CD4-positive, alpha-beta T cell treated with Interferon alpha-2 for 1 hour (primary cell): Measurements from ENCODE around the gene LMX1A.

ENCODE experiments used
- DNase-seq, 2 donors: peaks; one replicate each; pipeline ENCODE4 v3.0.0-alpha.2; 2020 to 2022

The LMX1A gene

DNA sequence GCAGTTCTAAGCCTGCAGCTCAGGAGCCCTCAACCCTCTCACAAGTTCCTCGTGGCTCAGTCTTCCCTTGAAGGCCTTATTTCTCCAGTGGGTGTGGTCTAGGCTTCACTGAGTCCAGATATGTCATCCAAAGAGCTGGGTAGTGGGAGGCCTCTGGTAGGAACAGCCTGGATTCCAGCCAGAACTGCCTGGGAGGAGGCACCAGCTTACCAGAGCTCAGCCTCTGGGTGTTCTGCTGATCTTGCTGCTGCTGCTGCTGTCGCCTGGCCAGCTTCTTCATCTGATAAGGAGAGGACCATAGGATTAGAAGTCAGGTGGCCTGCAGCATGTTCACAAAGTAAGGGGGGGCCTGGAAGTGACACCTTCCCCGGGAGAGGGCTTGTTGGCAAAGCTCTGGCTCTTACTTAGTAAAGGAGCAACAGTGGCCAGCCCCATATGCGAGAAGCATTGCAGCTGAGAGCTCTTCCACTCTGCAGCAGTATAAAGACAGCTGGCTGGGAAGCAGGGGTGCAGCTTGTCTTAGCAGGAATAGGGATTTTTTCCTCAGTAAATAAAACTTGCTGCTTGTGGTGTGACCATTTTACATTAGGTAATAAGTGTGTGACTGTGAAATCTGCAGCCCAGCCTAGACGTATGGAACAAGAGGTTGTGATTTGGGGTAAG lies 148.5 kb downstream of the LMX1A start:
- DNase-seq, result no peak

DNA sequence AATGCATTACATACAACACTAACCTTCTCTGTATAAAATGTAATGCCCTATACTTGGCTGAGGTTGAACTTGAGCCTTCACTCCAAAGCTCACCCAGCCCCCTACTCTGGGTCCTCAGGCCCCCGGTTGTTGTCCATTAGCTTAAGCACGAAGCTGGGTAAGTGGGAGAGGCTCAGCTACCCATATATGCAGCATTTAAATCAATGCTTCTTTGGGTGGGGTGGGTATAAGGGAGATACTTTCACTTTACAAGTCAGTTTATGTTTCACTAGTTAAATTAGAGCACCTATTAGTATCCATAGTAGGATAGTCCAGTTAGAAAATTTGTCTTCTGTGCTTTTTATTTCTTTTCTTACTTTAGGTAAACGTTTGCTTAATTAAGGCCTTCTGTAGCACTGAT lies 151.4 kb downstream of the LMX1A start:
- no peak for DNase-seq

DNA sequence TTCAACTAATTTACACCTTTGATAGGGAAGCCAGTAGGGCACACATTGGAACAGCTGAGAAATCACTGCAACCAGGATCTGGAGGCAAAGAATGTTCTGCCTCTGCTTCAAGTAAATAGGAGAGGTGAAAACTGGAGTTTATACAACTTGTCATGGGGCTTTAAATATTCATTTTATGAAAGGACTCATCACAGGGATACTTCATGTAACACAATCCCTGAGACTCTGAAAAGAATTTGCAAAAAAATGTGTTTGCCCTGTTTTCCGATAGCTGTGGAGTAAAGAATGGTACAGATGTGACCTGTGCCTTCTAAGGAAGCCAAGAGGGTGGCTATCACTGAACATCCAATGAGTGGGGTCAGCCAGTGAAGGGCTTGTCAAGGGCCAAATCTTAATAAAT lies 152.0 kb downstream of the LMX1A start:
- DNase-seq, result no peak

- DNase-seq, result no peak
Measured at GRCh38 chr1:165191087-165191486, 165.4 kb downstream of the LMX1A start.

- DNase-seq, result no peak
Measured at GRCh38 chr1:165189913-165190312, 166.6 kb downstream of the LMX1A start.

GRCh38 chr1:165189011-165189410 lies 167.5 kb downstream of the LMX1A start:
- no peak for DNase-seq

GRCh38 chr1:165187031-165188009 lies 169.2 kb downstream of the LMX1A start:
- DNase-seq, result no peak

DNA sequence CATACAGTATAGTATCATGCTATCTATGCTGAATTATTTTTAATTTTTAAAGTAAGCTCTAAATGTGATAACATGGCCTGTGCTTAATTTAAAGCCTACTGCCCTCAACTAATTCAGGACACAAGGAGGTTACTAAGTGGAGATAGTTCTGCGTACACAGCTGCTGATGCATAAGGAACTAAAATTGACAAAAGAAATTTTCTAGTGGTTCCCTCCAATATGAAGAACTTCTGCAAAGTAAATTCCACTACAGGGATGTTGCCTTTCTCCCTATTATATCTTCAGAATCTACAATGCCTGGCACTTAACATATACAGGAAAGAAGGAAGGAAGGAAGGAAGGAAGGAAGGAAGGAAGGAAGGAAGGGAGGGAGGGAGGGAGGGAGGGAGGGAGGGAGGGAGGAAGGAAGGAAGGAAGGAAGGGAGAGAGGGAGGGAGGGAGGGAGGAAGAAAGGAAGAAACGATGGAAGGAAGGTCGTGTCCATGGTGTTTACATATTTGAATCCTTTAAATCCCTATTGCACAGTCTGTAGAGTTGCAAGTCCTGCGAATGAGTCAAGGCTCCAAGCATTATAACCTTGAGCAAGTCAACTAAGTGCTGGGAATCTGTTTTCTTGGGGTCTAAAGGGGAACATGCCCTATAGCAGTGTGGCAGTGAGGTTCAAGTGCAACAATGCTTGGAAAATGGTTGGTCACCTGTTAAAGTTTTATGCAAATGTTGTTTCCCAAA lies 171.2 kb downstream of the LMX1A start:
- DNase-seq, result no peak

GRCh38 chr1:165182975-165183374 lies 173.5 kb downstream of the LMX1A start:
- no peak for DNase-seq

- DNase-seq, result no peak
Measured at GRCh38 chr1:165179306-165179705, 177.2 kb downstream of the LMX1A start.

GRCh38 chr1:165174491-165174890 lies 182.0 kb downstream of the LMX1A start:
- DNase-seq, result no peak

DNA sequence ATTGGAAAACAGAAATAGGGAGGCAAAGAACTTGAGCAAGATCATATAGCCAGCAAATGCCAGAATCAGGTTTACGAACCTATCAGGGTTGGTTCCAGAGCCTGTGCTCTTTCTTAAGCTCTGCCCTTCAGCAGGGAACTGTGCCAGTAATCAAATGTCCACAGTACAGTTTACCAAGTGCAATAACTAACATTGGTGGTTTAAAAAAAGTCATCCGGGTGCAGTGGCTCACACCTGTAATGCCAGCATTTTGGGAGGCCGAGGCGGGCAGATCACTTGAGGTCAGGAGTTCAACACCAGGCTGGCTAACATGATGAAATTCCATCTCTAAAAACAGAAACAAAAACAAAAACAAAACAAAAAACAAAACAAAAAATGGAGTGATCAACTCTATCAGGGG lies 182.7 kb downstream of the LMX1A start:
- DNase-seq, result no peak

GRCh38 chr1:165173409-165173808 lies 183.1 kb downstream of the LMX1A start:
- DNase-seq, result no peak

DNA sequence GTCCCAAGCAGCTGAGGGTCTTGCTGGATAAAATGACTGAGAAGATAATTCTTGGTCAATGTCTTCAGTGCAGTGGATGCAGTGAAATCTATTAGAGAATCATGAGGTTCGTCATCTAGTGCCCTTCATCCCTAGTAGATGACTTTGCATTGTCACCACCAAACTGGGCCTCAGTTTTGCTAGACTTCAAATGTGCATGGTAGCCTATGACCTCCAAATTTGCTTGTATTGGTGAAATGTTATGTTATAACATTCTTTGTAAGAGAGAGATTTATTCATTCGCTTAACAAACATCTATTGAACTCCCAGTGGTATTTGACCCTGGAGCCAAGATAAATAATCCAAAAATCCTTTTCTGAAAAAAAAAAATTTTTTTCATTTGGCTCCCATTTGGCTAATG lies 183.8 kb downstream of the LMX1A start:
- no peak for DNase-seq

GRCh38 chr1:165169729-165170128 lies 186.8 kb downstream of the LMX1A start:
- DNase-seq, result no peak

DNA sequence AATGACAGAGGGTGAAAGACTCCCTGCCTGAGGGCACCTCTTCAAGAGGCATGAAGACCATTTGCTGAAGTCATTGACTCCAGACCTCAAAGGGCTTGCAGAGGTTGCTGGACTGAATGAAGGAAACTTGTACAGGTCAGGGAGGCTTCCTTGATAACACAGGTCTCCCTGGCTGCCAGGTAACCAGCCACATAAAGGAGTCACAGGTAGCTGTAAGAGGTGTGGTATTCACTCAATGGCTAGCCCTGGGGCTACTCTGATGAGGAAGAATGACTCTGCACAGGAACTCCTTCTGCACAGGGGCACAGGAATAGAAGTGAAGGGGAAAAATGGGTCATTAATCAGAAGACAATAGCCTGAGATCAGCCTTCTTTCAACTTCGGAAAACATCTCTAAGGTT lies 187.5 kb downstream of the LMX1A start:
- DNase-seq, result no peak

DNA sequence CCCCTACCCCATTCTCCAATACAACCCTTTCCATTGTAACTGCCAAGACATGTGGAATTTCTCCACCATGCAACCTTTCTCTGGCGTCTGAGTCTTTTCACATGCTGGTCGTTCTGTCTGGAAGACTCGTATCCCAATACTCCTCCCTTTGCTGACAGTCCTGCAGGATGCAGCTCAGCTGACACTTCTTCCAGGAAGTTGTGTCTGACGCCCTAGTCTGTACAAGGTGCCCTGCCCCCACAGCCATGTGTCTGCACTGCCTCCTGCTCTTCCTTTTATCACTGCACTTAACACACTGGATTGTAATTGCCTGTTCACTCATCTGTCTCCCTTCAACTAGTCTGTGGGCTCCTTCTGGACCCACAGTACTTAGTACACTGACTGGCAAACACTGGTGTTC lies 188.0 kb downstream of the LMX1A start:
- DNase-seq, result no peak

- DNase-seq, result no peak
Measured at GRCh38 chr1:165162671-165163241, 193.8 kb downstream of the LMX1A start.

DNA sequence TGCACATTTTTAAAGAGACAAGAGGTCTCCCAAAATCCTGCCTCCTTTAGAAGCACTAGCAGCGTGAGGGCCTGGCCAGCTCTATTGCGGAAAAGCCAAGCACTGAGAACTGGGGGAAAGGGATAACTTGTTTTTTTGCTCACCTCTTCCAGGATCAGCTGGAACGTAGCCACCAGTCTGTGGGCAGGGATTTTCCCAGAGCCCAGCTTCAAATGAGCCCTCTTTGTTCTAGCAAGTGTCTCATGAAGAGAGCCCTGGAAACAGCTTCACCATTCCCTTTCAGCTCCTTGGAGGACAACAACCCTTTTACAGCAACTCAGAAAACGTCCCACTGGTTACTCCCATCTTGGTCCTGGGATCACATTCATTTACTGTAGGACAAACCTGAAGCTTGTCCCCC lies 195.4 kb downstream of the LMX1A start:
- DNase-seq, result no peak

DNA sequence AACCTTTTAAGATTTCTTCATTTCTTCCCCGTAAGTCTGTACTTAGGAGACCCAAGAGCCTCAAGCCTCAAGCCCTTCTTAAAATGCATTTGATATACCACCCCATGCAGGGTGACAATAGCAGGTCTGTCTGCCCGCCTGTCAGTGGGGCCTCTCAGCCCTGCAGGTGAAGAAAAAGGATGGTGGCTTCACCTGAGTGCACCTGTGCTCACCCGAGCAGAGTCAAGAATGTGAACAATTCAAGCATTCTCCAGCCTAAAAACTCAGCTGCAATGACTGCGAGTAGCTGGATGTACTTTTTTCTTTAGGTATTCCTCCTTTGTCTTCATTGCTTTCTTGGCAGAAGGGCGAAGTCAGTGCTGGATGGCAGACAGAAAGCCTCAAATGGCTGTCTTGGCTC lies 203.3 kb downstream of the LMX1A start:
- no peak for DNase-seq

DNA sequence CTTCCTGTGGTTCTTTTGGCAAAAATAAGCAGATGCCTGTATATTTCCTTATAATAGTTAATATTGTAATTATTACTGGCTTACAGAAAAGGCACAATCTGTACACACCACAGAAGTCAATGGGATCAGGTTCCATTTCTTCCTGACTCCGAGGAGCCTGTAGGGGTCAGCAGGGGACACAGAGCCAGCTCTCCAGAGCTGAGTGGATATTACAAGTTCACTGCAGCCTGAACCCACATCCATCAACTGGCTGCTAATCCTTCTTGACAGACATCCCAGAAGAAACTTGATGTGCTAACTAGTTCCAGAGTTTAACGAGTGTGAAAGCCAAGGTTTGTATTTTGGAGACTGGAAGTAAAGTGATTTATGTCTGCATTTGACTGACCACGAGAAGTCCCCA lies 203.8 kb downstream of the LMX1A start:
- no peak for DNase-seq

- DNase-seq, result no peak
Measured at GRCh38 chr1:165152109-165152508, 204.4 kb downstream of the LMX1A start.
